8988T (cell line): Measurements from ENCODE around the gene BMPR1A.

Source experiments
- DNase-seq: peaks from one replicate; pipeline ENCODE4 v3.0.0; 2011

BMPR1A gene

DNA sequence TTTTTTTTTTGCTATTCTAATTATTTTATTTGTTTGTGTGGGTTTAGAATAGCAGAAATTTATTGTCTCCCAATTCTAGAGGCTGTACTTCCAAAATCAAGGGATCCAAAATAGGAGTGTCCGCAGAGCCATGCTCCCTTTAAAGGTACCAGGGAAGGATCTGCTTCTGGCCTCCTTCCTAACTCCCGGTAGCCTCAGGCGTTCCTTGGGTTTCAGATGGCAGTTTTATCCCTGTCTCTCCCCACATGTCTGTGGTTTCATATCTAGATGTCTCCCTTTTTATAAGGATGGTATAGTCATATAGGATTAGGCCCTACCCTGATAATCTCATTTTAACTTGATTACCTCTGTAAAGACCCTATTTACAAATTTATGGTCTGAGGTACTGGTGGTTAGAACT lies 48.4 kb downstream of the BMPR1A start:
- no peak for DNase-seq

DNA sequence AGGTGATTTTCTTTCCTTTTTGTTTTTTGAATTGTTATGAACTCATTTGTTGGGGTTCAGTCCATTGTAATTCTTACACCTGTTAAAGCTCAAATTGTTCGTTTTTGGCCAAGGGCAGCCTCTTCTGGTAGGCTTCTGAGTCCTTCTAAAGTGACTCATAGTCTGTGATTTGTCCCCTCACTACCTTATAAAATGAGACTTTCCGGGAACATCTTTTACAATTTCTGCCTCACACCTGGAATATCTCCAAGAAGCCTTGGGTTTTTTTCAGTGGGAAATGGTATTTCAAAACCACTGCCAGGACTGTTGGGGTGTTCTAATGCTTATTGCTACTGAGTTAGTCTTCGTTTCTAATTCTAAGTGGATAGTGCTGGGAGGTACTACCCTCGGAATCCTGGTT lies 56.7 kb downstream of the BMPR1A start:
- DNase-seq: no peak

DNA sequence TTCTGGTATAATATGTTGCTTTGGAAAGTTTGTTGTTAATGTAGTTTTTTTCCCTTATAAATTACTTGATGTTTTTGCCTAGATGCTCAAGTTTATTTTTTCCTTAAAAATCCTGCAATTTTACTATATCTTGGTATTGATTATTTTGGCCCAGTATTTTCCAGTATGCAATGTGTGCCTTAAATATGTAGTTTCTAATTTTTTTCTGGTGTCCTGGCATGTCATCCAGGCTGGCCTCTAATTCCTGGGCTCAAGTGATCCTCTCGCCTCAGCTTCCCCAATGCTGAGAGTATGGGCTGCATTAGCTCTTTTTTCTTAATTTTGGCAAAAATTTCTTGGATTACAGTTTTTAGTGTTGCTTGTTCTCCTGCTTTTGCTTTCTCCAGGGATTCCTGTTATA lies 57.6 kb downstream of the BMPR1A start:
- no peak for DNase-seq

DNA sequence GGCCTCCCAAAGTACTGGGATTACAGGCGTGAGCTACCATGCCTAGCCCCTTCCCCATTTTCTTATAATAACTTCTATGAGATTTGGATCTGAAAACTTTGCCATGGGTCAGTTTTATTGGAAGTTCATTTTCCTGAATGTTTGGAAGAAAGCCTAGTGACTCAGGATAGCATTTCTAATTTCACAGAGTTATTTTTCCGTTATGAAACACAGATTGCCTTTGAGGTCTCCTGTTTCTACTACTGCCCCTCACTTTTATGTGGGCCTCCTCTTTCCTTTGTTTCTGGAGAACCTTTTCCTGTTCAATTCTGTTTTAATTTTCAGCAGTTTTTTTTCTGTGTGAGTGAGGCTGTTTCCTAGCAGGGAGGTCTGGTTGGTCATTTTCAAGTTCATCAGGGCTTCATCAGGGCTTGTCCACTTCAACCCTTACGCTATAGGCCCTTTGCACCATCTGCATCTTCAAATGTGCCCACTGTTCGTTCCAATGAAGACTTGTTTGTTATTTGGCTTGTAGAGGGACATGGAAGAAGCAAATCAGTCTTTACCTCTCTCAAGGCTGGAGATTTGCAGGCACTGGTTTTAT lies 58.7 kb downstream of the BMPR1A start:
- no peak for DNase-seq

DNA sequence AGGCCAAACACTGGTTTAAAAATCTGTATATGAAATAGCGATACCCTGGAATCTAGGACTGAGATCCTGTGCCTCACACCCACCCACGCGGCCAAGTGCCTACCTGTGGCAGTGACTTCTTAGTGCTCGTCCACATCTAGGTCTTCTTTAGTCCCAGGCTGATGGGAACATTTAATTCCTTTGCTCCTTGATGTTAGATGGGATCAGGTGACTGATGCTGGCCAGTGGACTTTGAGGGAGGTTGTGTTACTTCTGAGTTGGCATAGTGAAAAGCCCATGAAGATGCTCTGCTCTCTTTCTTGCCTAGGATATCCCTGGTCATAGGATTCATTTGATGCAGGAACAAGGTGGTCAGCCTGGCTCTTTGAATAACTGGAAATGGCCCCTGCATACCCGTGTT lies 59.2 kb downstream of the BMPR1A start:
- DNase-seq: no peak

DNA sequence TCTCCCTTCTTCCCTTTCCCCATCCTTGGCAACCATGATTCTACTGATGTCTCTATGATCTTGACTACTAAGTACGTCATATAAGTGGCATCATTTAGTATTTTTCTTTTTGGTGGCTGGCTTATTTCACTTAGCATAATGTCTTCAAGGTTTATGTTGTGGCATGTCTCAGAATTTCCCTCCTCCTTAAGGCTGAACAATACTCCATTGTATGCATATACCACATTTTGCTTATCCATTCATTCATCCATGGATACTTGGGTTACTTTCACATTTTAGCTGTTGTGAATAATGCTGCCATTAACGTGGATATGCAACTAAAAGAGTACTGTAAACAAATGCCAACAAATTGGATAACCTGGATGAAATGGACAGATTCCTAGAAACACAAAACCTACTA lies 60.8 kb downstream of the BMPR1A start:
- DNase-seq: no peak

DNA sequence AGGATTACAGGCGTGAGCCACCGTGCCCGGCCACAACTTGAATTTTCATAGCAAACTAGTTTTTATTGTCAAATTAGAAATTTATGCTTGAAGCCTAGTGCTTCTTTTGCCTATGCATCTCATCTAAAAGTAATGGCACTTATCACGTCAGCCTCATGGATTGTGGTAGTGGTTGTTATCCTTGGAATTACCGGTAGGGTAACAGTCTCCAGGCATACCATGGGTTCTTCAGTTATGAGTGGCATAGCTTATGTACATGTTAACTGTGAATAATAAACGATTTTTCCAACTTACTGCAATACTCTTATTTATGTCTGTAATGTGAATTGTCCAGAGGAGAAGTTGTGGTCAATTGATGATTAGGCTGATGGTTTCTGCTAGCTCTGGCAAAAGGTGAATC lies 63.1 kb downstream of the BMPR1A start:
- no peak for DNase-seq

DNA sequence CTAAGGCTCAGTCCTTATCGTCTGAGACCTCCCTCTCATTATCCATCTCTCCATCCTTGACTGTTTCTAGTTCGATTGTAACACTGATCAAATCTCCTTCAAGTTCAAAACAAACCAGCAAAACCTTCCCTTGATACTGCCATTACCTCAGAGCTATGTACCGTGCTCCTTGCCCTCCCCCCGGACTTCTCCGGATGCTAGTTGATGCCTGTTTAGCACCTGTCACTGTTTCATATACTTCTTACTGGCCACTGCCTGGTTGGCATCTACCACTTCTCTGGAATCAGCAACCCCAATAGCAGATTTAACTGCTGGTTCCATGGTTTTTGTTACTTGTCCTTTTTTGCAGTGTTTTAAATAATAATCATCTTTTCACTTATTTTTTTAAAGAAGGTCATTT lies 64.1 kb downstream of the BMPR1A start:
- DNase-seq: no peak

DNA sequence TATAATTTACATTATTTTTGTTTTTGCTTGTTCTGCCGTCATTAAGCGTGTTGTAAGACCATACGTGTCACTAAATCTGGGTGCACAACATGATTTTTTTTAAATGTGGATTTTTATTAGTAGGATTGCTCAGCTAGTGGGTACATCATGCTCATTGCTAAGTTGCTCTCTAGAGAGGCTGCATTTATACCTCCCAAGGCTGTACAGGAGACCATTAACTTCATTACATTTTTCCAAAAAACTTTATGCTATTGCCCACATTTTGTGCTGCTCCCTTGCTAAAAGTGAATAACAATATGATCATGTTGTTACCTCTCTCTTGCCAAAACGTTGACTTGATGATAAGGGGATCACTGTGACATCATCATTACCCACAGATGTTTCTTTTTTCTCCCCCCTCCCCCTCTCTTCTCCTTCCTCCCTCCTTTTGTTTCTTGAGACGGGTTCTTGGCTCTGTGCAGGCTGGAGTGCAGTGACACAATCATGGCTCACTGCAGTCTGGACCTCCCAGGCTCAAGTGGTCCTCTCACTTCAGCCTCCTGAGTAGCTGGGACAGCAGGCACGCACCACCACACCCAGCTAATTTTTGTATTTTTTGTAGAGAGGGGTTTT lies 65.1 kb downstream of the BMPR1A start:
- DNase-seq: no peak

DNA sequence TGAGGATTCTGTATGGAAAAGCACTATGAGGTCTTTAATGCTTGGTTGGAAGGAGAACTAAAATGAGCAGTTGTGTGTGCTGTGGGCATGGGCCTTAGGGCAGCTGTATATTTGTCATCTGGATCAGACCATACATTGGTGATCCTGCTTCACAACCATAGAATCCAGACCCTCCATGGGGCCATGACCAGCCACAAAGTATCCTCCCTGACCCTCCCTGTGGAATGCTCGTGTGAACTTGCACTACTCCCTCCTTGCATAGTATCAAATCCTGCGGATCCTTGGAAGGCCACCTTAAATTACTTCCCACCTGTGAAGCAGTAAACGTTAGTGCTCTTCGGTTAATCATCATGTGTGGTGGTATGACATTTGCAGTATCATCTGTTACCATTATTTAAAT lies 67.1 kb downstream of the BMPR1A start:
- DNase-seq: no peak

DNA sequence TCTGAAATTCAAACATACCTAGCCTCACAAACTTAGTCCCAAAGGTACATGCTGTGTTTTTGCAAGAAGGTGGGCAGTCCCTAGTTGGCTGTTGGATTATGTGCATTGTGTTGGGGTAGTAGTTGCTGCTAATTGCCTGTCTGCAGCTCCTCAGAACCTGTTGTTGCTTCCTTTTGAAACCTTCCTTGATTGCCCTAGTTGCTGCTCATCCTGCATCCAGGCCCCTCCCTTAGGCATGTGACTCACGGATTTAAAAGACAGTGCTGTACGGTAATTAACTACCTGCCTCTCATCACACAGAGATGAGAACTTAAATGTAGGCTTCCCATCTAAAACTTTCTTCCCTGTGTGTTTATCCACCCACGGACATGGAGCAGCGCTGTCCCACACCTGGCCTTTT lies 67.7 kb downstream of the BMPR1A start:
- no peak for DNase-seq

DNA sequence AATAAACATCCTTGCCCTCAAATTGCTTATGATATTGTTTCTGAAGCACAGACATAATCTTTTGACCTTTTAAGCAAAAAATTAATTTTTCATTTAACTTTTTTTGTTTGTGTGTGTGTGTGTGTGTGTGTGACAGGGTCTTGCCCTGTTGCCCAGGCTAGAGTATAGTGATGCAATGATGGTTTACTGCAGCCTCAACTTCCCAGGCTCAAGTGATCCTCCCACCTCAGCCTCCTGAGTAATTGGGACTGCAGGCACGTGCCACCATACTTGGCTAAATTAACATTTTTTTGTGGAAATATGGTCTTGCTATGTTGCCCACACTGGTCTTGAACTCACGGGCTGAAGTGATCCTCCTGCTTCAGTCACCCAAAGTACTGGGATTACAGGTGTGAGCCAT lies 68.9 kb downstream of the BMPR1A start:
- no peak for DNase-seq

DNA sequence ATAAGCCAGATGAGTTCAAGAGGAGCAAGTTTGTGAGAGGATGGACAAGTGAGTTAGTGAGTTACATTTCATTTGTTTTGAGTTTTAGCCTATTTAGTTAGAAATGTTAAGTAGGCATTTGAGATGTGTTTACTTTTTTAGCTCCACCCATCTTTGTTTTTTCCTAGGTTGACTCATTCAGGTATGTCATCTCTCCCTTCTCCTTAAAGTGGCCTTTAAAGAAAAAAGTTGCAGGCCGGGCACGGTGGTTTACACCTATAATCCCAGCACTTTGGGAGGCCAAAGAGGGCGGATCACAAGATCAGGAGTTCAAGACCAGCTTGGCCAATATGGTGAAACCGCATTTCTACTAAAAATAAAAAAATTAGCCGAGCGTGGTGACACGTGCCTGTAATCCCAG lies 71.2 kb downstream of the BMPR1A start:
- DNase-seq: no peak

DNA sequence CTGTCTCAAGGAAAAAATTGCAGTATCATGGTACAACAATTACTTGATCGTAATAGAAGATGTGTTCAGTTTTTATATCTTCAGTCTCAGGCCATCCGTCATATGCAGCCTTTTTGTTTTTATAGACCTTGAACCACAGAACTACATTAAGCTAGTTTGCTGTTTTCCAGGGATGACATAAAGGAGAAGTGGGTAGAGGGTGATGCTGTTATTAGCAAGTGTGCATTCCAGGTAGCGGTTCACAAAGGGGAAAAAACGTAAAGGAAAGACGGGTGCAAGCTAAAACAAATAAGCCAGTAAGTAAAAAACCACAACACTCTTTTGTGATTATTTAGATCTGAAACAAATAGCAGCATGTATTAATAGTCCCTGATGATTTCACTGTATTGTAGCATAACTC lies 71.7 kb downstream of the BMPR1A start:
- DNase-seq: no peak

DNA sequence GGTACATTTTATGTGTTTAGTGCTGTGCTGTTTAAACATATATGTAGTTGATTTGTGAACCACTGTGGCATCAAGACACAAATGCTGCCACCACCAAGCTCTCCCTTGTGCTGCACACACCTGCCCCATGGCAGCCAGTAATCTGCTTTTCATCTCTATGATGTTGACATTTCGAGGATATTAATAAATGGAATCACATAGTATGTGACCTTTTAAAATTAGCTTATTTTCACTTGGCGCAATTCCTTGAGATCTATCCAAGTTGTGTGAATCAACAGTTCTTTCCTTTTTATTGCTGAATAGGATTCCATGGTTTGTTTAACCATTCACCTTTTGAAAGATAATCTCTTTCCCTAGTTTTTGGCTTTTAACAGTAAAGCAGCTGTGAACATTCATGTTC lies 73.1 kb downstream of the BMPR1A start:
- no peak for DNase-seq

DNA sequence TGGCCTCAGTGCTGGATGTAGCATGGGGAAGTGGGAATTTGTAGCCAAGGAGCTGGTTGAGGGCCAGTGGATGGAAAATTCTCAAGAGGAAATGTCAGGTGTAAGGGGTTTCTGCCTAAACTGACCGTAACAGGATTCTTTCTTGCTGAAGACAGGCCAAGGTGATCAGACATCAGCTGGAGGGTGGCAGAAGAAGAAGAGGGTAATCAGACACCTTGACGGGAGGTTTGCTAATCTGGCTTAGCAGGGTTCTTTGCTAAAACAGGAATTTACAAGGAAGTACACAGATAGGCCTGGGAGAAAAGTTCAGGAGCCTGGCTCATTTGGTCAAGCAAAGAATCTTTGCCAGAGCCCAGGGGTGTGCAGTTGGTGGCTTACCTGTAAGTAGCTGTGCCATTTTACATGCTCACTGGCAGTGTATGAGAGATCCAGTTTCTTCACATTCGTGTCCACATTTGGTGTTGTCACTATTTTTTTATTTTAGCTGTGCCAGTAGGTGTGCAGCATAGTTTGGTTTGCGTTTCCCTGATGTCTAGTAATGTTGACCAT lies 73.7 kb downstream of the BMPR1A start:
- no peak for DNase-seq

DNA sequence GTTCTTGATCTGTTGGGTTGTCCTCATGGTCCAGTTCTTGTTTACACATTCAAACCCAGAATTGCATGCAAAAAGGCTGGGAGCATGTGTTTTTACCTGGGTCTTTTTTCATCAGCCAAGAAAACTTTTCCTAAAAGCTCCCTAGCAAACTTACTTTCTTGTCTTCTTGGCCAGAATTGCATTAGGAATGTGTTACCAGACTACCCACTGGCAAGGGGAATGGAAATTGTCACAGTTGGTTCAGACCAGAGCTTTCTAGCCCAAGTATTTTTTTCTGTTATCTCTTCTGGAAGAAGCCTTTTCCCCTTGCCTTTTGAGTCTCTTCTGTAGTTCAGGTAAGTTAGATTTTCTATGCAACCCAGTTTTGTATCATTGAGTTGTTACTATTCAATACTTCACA lies 77.5 kb downstream of the BMPR1A start:
- DNase-seq: no peak

DNA sequence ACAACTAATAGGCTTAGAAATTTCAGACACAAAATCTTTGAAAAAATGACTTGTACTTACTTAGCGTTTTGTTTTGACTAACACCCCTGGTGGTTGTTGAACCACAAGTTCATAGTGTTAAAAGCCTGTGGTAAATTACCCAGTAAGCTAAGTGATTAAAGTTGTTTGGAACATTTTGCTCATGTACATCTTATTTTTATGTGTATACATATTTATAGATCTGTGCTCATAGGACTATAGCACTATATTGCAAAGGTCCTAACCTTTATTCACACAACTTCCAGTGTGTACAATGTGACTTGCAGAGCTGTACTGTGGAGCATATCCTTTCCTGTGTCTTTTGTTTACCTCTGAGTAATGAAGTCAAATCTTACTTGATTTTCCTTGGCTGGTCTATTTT lies 79.6 kb downstream of the BMPR1A start:
- DNase-seq: no peak

DNA sequence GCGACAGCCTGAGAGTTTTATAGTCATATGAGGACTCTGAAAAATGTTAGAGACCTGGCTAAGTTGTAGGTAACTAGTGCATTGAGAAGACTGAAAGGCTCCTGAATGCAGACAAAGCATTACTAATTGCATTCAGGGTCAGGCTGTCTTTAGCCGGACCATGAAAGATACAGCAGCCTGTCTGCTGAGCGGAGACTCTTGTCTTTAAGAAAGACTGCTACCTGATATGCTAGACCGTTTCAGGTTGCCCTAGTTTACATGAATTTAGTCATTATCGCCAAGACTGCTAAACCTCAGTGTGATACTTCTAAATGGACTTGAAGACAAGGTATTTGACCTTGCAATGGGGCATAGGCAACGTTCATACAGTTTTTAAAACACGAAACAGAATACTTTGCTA lies 81.2 kb downstream of the BMPR1A start:
- DNase-seq: no peak

DNA sequence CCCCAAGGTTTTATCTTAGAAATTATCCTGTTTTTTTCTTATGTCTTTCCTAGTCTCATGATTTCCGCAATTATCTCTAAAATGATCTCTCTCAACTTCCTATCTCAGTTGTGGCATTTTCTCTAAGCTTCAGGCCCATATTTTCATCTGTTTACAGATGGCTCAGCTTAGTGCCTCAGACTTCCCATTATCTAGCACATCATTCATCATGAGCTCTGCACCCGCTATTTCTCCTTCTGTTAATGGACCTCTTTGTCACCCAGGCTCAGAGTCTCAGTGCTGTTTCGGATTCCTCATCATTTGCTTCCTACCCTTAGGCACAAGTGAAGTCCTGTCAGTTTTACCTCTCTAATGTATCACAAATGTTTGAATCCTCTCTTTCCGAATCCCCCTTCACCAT lies 84.1 kb downstream of the BMPR1A start:
- DNase-seq: no peak

DNA sequence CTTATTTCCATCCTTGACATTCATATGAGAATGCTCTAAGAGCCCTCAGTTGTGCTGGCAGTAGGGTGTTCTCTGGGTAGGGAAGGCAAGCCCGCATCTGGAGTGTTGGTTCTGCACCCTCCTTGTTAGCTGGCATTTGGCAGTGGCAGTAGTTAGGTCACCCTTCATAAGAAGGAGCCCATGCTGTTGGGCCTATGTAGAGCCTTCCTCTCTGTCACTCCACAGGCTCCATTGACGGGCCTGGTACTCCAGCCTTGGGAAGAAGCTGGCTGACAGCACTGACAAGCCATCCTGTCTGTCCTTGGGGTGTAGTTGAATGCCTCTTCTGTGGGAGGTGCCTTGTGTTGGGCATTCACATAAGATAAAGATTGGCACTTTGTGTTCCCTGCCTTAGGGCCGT lies 89.7 kb downstream of the BMPR1A start:
- no peak for DNase-seq

DNA sequence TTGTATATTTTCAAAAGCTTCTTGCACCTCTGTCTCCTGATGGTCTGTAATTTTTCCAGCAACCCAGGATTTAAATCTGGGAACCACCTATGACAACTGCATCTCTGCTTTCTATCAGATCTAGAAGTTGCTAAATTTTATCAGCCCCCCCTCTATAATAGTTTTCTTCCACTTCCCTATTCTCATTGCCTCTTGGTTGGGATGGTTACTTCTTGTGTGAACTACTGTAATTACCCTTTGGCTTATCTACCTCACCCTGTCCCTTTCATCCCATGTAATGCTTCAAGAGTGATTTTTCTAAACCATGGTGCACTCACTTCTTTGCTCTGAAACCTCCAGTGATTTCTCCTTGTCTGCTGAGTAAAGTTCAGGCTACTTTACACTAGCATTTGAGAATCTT lies 92.3 kb downstream of the BMPR1A start:
- DNase-seq: no peak

DNA sequence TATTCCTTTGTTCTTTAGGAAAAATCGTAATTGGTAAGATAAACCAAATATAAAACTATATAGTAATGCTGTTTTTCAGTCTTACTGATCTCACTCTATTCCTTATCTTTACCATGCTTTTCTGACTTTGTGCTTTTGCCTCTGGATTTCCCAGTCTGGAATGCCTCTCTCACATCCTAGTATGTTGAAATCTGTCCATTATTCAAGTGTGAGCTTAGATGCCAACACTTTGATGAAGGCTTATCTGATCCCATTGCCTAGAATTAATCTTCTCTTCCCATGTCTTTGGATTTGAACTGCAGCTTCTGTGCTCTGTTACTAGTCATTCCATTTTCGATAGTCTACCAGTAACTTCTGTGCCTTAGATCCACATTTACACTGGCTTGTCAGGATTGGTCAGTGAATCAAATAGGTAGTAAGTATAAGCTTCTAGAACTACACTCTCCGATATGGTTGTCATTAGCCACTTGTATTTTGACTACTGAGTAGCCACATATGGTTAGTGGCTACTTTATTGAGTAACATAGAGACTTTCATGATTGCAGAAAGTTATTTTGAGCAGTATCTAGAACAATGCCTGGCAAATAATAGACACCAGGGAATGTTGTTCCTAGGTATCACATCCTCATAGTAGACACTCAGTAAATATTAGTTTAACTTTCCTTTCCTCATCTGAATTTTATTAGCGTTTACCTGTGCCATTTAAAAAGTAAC lies 92.9 kb downstream of the BMPR1A start:
- no peak for DNase-seq

DNA sequence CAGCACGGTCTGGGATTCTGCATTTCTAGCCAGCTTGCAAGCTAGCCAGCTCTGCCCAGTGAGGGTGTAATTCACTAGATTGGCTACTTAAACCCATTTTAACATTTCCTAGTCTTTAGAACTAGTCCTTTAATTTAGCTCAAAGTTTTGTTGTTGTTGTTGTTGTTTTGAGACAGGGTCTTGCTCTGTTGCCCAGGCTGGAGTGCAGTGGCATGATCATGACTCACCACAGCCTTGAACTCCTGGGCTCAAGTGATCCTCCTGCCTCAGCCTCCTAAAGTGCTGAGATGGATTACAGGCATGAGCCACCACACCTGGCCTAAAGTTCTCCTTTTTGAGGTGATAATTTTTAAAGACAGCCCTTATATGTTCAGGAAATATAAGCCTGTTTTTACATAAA lies 94.1 kb downstream of the BMPR1A start:
- DNase-seq: no peak
